Measurements from ENCODE around the gene POLR1E. TPM values are rescaled to one million over a fixed set of nuclear protein-coding genes. Genes with fewer than 3 reads are reported as not detected.
A peak's percentile ranks its signal among the peaks of the same experiment; 100 is the strongest.

The POLR1E gene
- total RNA-seq, 6 experiments from 2014 or later = 11.7 to 18.1 (median 14.4) TPM

- Histone ChIP-seq H3K9me3 (no peaks in the 10 kb centered on the region), H3K4me3 (no peak overlapping the region), H3K27me3 (no peaks in the 10 kb centered on the region), H3K4me1 (peaks cover 0 to 14% (median 0%) of the 10 kb centered on the region in 4 donors), H3K36me3 (peaks cover 25 to 85% (median 49%) of the 10 kb centered on the region in 4 donors), H3K27ac (no peak overlapping the region)
- DNase-seq = no peak
- TF ChIP-seq POLR2A (IDR thresholded peaks at IDR 0.05) (no peak), CTCF (IDR thresholded peaks at IDR 0.05) (no peak)
- intact Hi-C loops (cut with DNase I) = no loop called here
- no peak for ATAC-seq
- 94% methylated on average over 5 of the region's 5 CpGs for WGBS (ENCODE audit: insufficient coverage, low coverage, low lambda C conversion rate, missing lambda C conversion rate)
Measured at GRCh38 chr9:37495571-37495970, 9.8 kb downstream of the POLR1E start.

- no peak for TF ChIP-seq CTCF (IDR thresholded peaks at IDR 0.05)
- TF ChIP-seq POLR2A (IDR thresholded peaks at IDR 0.05) = peak; percentile 27
- no peaks in the 10 kb centered on the region for H3K27me3 ChIP-seq
- no peaks in the 10 kb centered on the region for H3K9me3 ChIP-seq
- ATAC-seq = peak in 1 of 4 donors; percentile 23
- H3K4me3 ChIP-seq = no peak overlapping the region
- H3K27ac ChIP-seq = no peak overlapping the region
- peaks cover 0 to 16% (median 0%) of the 10 kb centered on the region in 4 donors for H3K4me1 ChIP-seq
- DNase-seq = no peak
- peaks cover 26 to 85% (median 51%) of the 10 kb centered on the region in 4 donors for H3K36me3 ChIP-seq
- 83% methylated on average over 1 of the region's 4 CpGs for WGBS (ENCODE audit: insufficient coverage, low coverage, low lambda C conversion rate, missing lambda C conversion rate)
- intact Hi-C loops (cut with DNase I) = no loop called here
Measured at GRCh38 chr9:37496020-37496419, 10.3 kb downstream of the POLR1E start.

GRCh38 chr9:37497320-37497719, 11.6 kb downstream of the POLR1E start:
- H3K4me1 ChIP-seq = peaks cover 0 to 16% (median 4%) of the 10 kb centered on the region in 4 donors
- intact Hi-C loops (cut with DNase I) = no loop called here
- no peak overlapping the region for H3K4me3 ChIP-seq
- 12% methylated on average over 3 of the region's 3 CpGs for WGBS (ENCODE audit: insufficient coverage, low coverage, low lambda C conversion rate, missing lambda C conversion rate)
- ATAC-seq = peak in 1 of 4 donors; percentile 14
- no peaks in the 10 kb centered on the region for H3K9me3 ChIP-seq
- no peak overlapping the region for H3K27ac ChIP-seq
- no peak for DNase-seq
- H3K27me3 ChIP-seq = no peaks in the 10 kb centered on the region
- H3K36me3 ChIP-seq = peaks cover 26 to 91% (median 56%) of the 10 kb centered on the region in 4 donors
- TF ChIP-seq CTCF (IDR thresholded peaks at IDR 0.05) (no peak), POLR2A (IDR thresholded peaks at IDR 0.05) (no peak)

- Histone ChIP-seq H3K4me3 (no peak overlapping the region), H3K27me3 (no peaks in the 10 kb centered on the region), H3K4me1 (peaks cover 0 to 23% (median 10%) of the 10 kb centered on the region in 4 donors), H3K9me3 (no peaks in the 10 kb centered on the region), H3K36me3 (peaks cover 18 to 90% (median 51%) of the 10 kb centered on the region in 4 donors), H3K27ac (no peak overlapping the region)
- TF ChIP-seq POLR2A (IDR thresholded peaks at IDR 0.05) = no peak
- no peak for TF ChIP-seq CTCF (IDR thresholded peaks at IDR 0.05)
- DNase-seq (no peak), ATAC-seq (no peak)
- intact Hi-C loops (cut with DNase I) = no loop called here
- 44% methylated on average over 2 of the region's 3 CpGs for WGBS (ENCODE audit: insufficient coverage, low coverage, low lambda C conversion rate, missing lambda C conversion rate)
Measured at GRCh38 chr9:37498457-37498856, 12.7 kb downstream of the POLR1E start.

- intact Hi-C loops (cut with DNase I) = no loop called here
- TF ChIP-seq POLR2A (IDR thresholded peaks at IDR 0.05) (no peak), CTCF (IDR thresholded peaks at IDR 0.05) (no peak)
- no peaks in the 10 kb centered on the region for H3K9me3 ChIP-seq
- no peaks in the 10 kb centered on the region for H3K27me3 ChIP-seq
- H3K4me3 ChIP-seq = no peak overlapping the region
- H3K36me3 ChIP-seq = peaks cover 18 to 89% (median 45%) of the 10 kb centered on the region in 4 donors
- 66% methylated on average over 5 of the region's 6 CpGs for WGBS (ENCODE audit: insufficient coverage, low coverage, low lambda C conversion rate, missing lambda C conversion rate)
- H3K4me1 ChIP-seq = peaks cover 0 to 30% (median 10%) of the 10 kb centered on the region in 4 donors
- no peak overlapping the region for H3K27ac ChIP-seq
- ATAC-seq (no peak), DNase-seq (no peak)
Measured at GRCh38 chr9:37499297-37499696, 13.5 kb downstream of the POLR1E start.
